NK-92 treated with Interleukin-12 subunit alpha and Interleukin-12 subunit beta, amount 100 ng/mL, for 24 hours (cell line): ENCODE measurements around the gene ESRRB.
"Not testable (repeated sequence)": the region's sequence is repeated elsewhere in the genome, so short reads cannot be mapped to it uniquely, and the experiment has no call there.

Source experiments
- DNase-seq: peaks from one replicate; lab custom pipeline; 2025; lab: John Stamatoyannopoulos, UW

Gene ESRRB

GRCh38 chr14:76497550-76498462, 121.9 kb downstream of the ESRRB start:
- no peak for DNase-seq

DNA sequence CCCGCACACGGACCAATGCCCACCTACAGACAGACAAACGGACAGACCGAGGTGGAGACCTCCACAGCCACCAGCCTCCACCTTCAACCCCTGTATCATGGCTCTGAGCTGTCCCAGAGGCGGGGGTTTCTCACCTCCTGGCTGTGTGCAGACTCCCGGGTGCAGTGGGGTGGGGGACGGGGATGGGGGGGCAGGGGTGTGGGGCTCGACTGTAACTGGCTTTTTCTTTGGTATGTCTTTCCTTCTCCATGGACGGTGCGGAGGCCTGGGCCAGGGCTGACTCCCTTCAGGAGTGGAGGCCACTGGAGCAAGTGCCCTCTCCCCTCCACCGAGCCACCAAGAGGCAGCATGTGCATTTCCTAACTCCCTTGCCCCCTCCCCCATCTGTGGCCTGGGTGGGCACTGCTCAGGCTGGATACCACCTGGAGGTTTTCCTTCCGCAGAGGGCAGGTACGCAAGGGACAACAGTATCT, 122.6 kb downstream of the ESRRB start:
- no peak for DNase-seq

DNA sequence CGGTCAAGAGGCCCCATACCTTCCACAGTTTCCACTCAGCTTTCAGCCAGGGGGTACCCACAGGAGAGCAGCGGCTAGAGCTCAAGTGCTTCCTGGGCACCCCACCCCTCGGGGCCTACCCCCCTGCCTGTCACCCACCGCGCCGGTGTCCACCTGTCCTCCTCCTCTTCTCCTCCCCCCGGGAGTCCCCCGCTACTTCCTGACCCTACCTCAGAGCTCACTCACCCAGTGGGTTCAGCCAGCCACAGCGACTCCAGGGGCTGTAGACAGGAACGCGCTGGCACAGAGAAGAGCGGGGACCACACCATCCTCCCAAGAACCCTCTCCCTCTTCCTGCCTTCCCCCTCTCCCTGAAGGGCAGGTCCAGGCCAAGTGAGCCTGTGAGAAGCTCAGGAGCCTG, 123.0 kb downstream of the ESRRB start:
- DNase-seq: no peak

DNA sequence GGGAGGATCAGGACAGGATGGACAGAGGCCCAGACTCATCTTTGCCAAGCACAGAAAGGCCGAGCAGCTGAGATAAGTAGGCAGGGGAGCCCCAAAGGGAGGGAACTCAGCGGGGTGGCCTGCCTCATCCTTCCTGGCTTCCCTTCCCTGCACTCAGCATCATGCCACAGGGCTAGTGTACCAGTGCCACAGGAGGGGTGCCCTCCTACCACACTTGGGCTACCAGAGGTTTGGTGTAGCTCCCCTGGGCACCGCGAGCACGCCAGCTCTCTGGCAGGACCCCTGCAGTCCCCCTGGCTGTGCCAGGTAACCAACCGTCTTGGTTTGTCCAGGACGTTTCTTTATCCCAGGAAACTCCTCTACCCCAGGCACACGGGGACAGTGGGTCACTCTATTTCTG, 123.5 kb downstream of the ESRRB start:
- DNase-seq: no peak

- DNase-seq: no peak
These were observed 124.1 kb downstream of the ESRRB start for GRCh38 chr14:76500011-76500410.

DNA sequence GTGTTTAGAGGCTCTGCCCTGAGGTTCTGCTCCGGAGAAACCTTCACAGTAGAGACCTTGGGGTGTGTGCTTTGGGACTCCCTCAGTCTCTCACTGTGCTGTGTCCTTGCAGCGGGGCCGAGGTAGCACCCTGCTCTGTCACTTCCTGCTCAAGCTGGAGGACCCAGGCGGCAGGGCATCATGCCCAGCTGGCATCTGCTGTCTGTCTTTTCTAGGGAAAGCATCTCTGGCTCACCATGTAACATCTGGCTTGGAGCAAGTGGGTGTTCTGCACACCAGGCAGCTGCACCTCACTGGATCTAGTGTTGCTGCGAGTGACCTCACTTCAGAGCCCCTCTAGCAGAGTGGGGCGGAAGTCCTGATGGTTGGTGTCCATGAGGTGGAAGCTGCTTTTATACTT, 124.5 kb downstream of the ESRRB start:
- DNase-seq: no peak

- no peak for DNase-seq
These were observed 125.3 kb downstream of the ESRRB start for GRCh38 chr14:76501156-76501720.

DNA sequence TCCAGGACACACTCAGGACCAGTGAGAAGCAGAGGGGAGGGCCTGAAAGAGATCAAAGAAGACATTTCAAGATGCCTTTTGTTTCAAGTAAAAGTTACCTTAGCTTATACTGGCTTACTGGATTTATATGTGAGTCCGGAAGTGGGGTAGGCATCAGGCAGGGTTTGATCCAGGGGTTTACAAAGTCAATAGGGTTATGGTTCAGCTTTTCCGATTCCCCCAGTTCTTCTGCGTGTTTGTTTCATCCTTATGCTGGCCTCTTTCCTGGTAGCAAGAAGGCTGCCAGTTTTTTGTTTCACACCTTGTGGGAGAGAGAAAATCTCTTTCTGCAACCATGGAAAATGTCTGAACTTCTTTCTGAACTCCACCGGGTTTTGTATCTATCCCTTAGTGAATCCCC, 126.3 kb downstream of the ESRRB start:
- DNase-seq: no peak

DNA sequence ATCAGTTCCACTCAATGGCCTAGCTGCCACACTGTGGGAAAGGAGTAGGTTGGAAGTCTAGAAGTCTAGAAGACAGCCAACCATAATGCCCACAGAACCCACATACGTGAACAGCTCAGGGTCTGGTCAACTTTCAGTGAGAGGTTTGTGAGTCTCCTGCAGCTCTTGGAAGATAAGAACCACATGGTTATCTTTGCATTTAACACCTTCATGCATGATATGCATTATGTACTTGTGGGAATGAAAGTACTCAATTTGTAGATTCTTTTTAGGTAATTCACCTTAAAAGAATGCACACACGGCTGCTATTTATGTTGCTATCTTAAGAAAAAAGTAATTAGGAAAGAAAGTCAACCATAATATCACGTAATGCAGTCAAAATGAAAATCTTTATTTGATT, 126.7 kb downstream of the ESRRB start:
- no peak for DNase-seq

DNA sequence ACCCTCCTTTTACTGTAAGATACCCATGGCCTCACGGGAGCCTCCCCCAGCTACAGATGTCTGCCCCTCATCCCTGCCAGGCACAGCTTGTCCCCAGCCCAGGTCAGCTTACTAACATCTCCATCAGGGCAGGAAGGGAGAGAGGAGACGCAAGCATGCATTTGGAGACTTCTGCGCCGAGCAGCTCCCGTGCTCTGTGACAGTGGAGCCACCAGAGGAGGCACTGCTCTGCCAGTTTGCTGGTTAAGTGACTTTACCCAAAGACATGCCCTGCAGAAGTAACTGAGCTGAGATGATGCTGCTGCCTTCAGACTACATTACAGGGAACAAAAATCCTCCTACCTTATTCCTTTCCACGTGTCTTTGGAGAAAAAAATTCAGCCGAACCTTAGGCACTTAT, 133.4 kb downstream of the ESRRB start:
- no peak for DNase-seq

GRCh38 chr14:76510181-76510580, 134.2 kb downstream of the ESRRB start:
- DNase-seq: no peak

- DNase-seq: no peak
These were observed 138.5 kb downstream of the ESRRB start for GRCh38 chr14:76514213-76514998.

DNA sequence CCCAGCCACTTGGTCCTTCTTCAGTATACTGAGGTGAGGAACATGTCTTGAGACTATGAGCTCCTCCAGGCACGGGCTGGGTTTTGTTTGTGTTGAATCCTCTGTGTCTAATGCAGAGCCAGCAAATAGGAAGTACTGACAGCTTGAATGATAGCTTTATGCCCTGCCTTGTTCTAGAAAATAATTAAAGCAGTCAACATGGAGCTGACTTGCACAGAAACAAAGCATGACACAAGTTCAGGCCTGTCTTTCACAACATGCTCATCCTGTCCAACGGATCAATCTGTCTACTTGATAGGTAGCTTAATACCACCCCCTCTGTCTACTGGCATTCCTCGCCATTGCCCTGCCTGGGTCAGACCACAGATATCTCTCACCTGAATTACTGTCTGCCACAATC, 140.9 kb downstream of the ESRRB start:
- no peak for DNase-seq

DNA sequence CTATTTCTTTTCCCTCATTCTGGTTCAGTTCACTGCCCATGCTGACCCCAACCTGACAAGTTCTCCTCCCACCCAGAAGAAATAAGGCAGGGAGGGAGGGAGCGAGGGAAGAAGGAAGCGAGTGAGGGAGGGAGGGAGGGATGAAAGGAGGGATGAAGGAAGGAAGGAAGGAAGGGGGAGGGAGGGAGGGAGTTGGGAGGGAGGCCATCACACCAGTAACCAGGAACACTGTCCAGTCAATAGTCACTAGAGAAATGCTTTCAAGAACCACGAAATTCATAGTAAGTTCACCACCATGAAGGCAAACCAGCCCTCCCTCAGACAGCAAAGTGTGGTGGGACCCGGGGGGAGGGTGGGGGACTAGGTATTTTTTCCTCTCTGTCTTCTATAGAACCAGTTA, 142.4 kb downstream of the ESRRB start:
- no peak for DNase-seq

DNA sequence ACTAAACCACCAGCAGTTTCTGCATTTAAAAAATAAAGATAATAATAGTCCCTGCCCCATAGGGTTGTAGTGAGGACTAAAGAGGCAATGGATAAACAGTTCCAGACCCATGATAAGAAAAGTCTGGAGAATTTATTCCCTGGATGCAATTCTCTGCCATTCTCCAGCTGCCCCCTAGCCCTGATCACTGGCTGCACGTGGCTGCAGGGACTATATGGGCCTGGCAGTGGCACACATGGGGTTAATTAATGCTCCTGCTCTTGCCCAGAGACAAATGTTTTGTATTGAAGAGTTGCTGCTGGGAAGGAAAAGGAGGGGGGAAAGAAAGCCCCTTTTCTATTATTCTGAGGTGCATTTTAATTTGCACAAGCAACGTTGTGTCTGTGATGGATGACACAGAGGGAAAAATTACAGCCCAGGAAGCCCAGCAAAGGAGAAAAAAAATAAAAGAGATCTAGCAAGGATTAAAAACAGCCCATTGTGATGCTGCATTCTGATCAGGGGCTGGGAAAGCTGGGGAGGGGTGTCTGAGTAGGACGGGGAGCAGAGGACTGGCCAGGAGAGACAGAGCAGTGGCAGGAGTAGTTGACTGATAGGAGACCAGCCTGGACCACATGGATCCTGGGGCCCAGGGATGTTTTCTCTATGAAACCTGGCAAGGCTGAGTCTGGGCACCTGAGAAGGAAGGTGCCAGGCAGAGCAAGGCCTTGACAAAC, 149.3 kb downstream of the ESRRB start:
- DNase-seq: no peak

GRCh38 chr14:76531085-76531484, 155.1 kb downstream of the ESRRB start:
- DNase-seq: no peak

DNA sequence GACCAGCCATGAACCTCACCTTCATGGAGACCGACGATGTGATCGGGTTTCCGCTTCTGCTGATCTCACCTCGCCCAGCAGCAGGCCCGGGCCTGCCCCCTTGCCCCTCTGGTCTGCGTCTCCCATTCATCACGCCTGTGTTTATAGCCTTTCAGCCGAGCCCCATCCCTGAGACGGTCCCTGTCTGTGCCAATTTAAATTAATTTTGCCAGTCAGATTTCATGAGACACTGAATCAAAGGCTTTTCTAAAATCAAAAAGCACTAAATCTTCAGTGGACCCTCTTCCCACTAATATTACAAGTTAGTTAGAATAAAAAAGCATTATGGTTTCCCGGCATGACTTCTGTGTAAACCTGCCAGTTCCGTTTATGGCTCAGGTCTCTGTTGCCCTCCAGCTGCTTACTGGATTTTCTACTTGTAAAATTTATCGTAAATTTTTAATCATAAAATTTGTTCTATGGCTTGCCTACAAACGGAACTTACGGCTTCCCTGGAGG, 155.9 kb downstream of the ESRRB start:
- no peak for DNase-seq

GRCh38 chr14:76536636-76537035, 160.7 kb downstream of the ESRRB start:
- DNase-seq: not testable (repeated sequence)

DNA sequence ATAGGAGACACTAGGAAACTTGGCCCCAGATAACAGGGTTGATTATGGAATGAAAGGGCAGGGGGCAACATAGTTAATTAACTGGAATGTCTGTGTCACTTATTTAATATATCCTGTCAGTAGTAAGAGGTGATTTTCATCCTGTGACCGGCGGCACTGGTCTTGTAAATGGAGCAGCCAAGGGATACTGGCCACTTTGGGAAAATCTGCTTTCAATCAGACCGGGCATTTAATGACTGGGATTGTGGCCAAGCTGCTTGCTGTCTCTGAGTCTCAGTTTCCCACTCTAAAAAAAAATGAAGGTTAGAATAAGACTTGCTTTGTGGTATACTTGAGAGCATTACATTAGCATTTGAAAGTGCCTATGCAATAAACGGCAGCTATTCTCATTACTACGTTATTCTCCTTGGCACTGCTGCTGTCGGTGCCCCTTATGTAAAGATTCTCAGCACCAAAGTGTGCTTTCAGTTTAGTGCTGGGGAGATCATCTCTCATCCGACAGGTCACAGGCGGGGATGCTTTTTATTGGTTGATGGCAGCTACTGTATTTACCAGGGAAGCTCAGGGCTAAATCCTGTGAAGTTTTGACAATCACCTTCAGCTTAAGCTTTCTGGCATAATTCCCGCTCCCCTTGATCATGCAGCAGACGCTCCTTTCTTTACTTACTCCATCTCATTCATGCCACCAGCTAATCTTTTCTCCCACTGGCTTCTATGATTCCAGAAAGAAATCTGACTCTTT, 162.1 kb downstream of the ESRRB start:
- DNase-seq: no peak

GRCh38 chr14:76538648-76539008, 162.7 kb downstream of the ESRRB start:
- no peak for DNase-seq

- DNase-seq: no peak
These were observed 163.2 kb downstream of the ESRRB start for GRCh38 chr14:76539130-76539529.
